ENCODE results near the gene ADORA2B. TPM values are rescaled to one million over a fixed set of nuclear protein-coding genes. Genes with fewer than 3 reads are reported as not detected.

ADORA2B gene
- total and polyA plus RNA-seq, 2 of the 4 experiments (the other 2 are of a cell fraction): 5.2 to 5.5 TPM

DNA sequence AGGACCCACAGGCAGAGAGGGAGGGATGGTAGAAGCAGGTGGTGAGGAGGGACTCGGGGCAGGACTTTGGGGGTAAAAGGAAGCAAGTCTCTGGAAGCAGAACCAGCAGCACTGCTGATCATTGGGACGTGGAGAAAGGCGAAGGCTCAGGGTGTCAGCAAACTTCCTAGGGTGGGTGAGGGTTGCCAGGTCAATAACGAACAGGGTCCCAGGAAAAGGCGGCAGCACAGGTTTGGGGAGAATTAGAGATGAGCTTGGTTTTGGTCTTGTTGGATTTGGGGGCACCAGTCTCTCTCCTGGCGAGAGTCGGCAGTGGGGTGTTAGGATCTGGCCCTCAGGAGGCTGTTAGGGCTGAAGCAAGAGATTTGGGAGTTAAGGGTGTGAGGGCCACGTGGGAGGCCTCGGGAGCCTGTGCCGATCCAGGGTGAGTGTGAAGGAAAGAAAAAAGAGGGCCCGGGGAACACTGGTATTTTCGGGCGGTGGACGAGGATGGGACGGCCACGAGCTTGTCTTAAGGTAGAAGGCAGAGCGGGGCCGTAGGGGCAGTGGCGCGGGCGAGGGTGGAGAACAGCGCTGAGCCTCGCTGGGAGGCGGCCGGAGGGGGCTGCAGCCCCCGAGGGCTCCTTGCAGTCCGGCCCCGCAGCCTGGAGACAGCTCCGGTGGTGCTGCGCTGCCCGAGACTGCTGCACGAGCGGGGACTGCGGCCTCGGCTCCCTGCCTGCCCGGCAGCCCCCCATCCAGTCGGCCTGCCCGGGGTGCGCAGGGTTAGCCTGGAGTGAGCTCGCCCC, 765 bp upstream of the ADORA2B start:
- peaks cover 18% of the 10 kb centered on the region; the same call in 1 of the 2 replicates for H3K9me1 ChIP-seq (ENCODE audit: insufficient read depth, low read length)
- H4K8ac ChIP-seq (ENCODE audit: low read depth in 2 of 2, low read length in 2 of 2): peak overlapping the region; percentile 42 to 80; a peak in 3 of 4 replicates
- H3K56ac ChIP-seq (ENCODE audit: extremely low read depth, insufficient read depth, low read length): no peak overlapping the region
- no peak overlapping the region for H2BK5ac ChIP-seq (ENCODE audit: low read depth, low read length, poor library complexity, severe bottlenecking)
- peaks cover 11 to 32% of the 10 kb centered on the region in 2 experiments for H3K79me1 ChIP-seq (ENCODE audit: low read depth in 1 of 2, low read length in 2 of 2)
- TF ChIP-seq CHD1 (IDR thresholded peaks at IDR 0.05; ENCODE audit: low read depth, low read length): no peak
- TF ChIP-seq RCOR1 (IDR thresholded peaks at IDR 0.05; ENCODE audit: insufficient replicate concordance, low read length): no peak
- TF ChIP-seq MAFK (IDR thresholded peaks at IDR 0.05; ENCODE audit: low read depth, low read length): no peak
- TF ChIP-seq POLR2A (IDR thresholded peaks at IDR 0.05; ENCODE audit: low read depth, low read length): no peak
- no peak for TF ChIP-seq FOS (IDR thresholded peaks at IDR 0.05; ENCODE audit: low read depth, low read length)
- no peak for TF ChIP-seq BHLHE40 (IDR thresholded peaks at IDR 0.05; ENCODE audit: low read depth, low read length)
- no peak for TF ChIP-seq MXI1 (IDR thresholded peaks at IDR 0.05; ENCODE audit: borderline replicate concordance, low read depth, low read length)
- no peak for TF ChIP-seq USF2 (IDR thresholded peaks at IDR 0.05; ENCODE audit: low read depth, low read length)
- TF ChIP-seq SMC3 (IDR thresholded peaks at IDR 0.05; ENCODE audit: low read depth, low read length): no peak
- TF ChIP-seq RFX5 (IDR thresholded peaks at IDR 0.05; ENCODE audit: low read depth, low read length): no peak
- no peak for TF ChIP-seq RAD21 (IDR thresholded peaks at IDR 0.05; ENCODE audit: low read length)
- no peak for TF ChIP-seq NFE2L2 (IDR thresholded peaks at IDR 0.05; ENCODE audit: low read depth, low read length)
- TF ChIP-seq CEBPB (IDR thresholded peaks at IDR 0.05; ENCODE audit: low read depth, low read length): no peak
- H3K4me2 ChIP-seq (ENCODE audit: low read depth, low read length): peak overlapping the region; percentile 45
- peak overlapping the region; percentile 42 for H2AK5ac ChIP-seq (ENCODE audit: low read depth, low read length)
- peak overlapping the region; percentile 44; the same call in 1 of the 2 replicates for H3K4ac ChIP-seq (ENCODE audit: low read depth, low read length)
- H3K36me3 ChIP-seq (ENCODE audit: control insufficient read depth, insufficient read depth, low read length): no peaks in the 10 kb centered on the region
- no peak overlapping the region for H4K5ac ChIP-seq (ENCODE audit: low read depth, low read length)
- H3K14ac ChIP-seq (replicated peaks; ENCODE audit: low read depth, low read length): peak overlapping the region; percentile 44; the same call in 1 of the 2 replicates
- ChIA-PET CTCF (interaction anchor here (1.3 to 2.1 kb wide), 3 partner anchors 34 to 67 kb away, joined by 3 to 8 read pairs (median 3); no protein-coding TSS in a partner anchor), POLR2A (ENCODE audit: unreplicated experiment) (no interaction called here)
- H2BK20ac ChIP-seq (ENCODE audit: low read depth, low read length): peak overlapping the region; percentile 43
- ATAC-seq (ENCODE audit: low read depth) (no peak), DNase-seq (no peak)
- in situ Hi-C loops (cut with MboI; ENCODE audit: low sequenced_read_pairs): no loop called here
- no peaks in the 10 kb centered on the region for H4K20me1 ChIP-seq (ENCODE audit: insufficient read depth, low read length)
- BruUV-seq (replicated peaks): no TSS peak
- no peaks in the 10 kb centered on the region for H3K27me3 ChIP-seq (ENCODE audit: control insufficient read depth, insufficient read depth, low read length)
- H3K27ac ChIP-seq (ENCODE audit: insufficient read depth, low read length): no peak overlapping the region; the same call in 1 of the 2 replicates
- H3K23ac ChIP-seq (ENCODE audit: low read depth, low read length): 0 out of 2 replicates have a peak overlapping the region, but pooled peaks have one; percentile 33
- H3K4me3 ChIP-seq (ENCODE audit: insufficient read depth, low read depth, low read length): peak overlapping the region; percentile 73
- dilution Hi-C loops (cut with HindIII; ENCODE audit: low sequenced_read_pairs, unreplicated experiment): no loop called here
- peak overlapping the region; percentile 87 for H2BK120ac ChIP-seq (ENCODE audit: low read depth, low read length)
- peak overlapping the region; percentile 2; the same call in 1 of the 2 replicates for H3K9ac ChIP-seq (ENCODE audit: low read depth, low read length)
- no peaks in the 10 kb centered on the region for H3K9me3 ChIP-seq (ENCODE audit: control insufficient read depth, insufficient read depth, low read length)
- H2AK9ac ChIP-seq (replicated peaks; ENCODE audit: low read depth, low read length, poor library complexity): peak overlapping the region; percentile 63
- WGBS, 2 experiments (ENCODE audit: extremely low coverage in 2 of 2, insufficient read length in 1 of 2): 36% methylated on average over 17 of the region's 40 CpGs; no CpG with 5 or more reads in 1 of the 2 experiments
- peak overlapping the region; percentile 60 for H4K91ac ChIP-seq (ENCODE audit: insufficient read depth, low read depth, low read length)
- H3K4me1 ChIP-seq (ENCODE audit: control insufficient read depth, insufficient read depth, low read length): peaks cover 20% of the 10 kb centered on the region
- peak overlapping the region; percentile 27; the same call in 1 of the 3 replicates for H2BK15ac ChIP-seq (ENCODE audit: low read depth, low read length)
- intact Hi-C loops (cut with micrococcal nuclease): no loop called here
- peak overlapping the region; percentile 98 for H2AFZ ChIP-seq (replicated peaks; ENCODE audit: low read length, poor library complexity)
- H3K18ac ChIP-seq (ENCODE audit: low read depth, low read length): no peak overlapping the region

Data from IMR-90 (cell line).